Mesothelial cell of epicardium (in vitro differentiated cells): ENCODE data around the gene HDAC9. TPM values are rescaled to one million over a fixed set of nuclear protein-coding genes. Genes with fewer than 3 reads are reported as not detected.

Experiments used
- DNase-seq, 2 experiments: peaks; one replicate each; pipeline ENCODE4 v3.0.0; 2021; ENCODE audit warnings: low spot score in 2 of 2; ENCODE audit not compliant: unreplicated experiment in 2 of 2
- H3K27ac Mint-ChIP-seq: 2 replicates; pipeline ENCODE4 v1.8.0; 2021; ENCODE audit warnings: mixed read lengths
- H3K27me3 Mint-ChIP-seq: 2 replicates; pipeline ENCODE4 v1.8.0; 2021; ENCODE audit warnings: low read depth, mixed read lengths
- H3K36me3 Mint-ChIP-seq: 2 replicates; pipeline ENCODE4 v1.8.0; 2021; ENCODE audit warnings: mixed read lengths
- H3K4me1 Mint-ChIP-seq: 2 replicates; pipeline ENCODE4 v1.8.0; 2021; ENCODE audit warnings: mixed read lengths
- H3K4me3 Mint-ChIP-seq: 2 replicates; pipeline ENCODE4 v1.8.0; 2021; ENCODE audit warnings: mild to moderate bottlenecking, moderate library complexity, mixed read lengths
- H3K9me3 Mint-ChIP-seq: 2 replicates; pipeline ENCODE4 v1.8.0; 2021; ENCODE audit warnings: mixed read lengths
- total RNA-seq: library from RNA; stranded (reverse); gene quantifications from 3 replicates; pipeline ENCODE4 v1.2.1, GENCODE V29; 2021
- TF ChIP-seq, protein P1 (sequence below): fragments of 200-600 bp; sonication (generic); IDR thresholded peaks from one replicate; pipeline ENCODE4 v1.5.0; 2021; ENCODE audit warnings: antibody characterized with exemption; ENCODE audit not compliant: unreplicated experiment

Gene HDAC9
- total RNA-seq, 1 donor from 2014 or later: 37.4 TPM

DNA sequence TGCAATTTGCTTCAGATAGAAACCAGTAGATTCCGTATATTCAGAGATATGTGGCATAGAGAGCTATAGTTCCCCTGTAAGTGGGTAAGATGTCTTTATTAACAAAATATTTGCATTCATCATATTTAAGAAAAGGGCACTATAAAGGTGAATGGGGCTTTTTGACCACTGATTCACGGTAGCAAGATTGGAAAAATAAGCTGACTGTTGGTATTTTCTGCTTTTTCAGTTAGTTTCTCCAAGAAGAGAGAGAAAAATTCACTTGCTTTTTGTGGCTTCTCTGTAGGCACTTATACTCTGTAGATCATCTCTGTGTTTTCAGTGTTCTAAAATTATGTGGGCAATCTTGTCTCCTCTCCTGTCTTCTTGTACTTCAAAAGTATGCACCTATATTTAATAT is 376.8 kb downstream of the HDAC9 start:
- H3K4me3 Mint-ChIP-seq: no peak overlapping the region
- no peak for DNase-seq
- H3K27me3 Mint-ChIP-seq: no peaks in the 10 kb centered on the region
- H3K36me3 Mint-ChIP-seq: no peaks in the 10 kb centered on the region
- H3K9me3 Mint-ChIP-seq: peaks cover 9% of the 10 kb centered on the region
- no peaks in the 10 kb centered on the region for H3K4me1 Mint-ChIP-seq
- TF ChIP-seq, protein P1, sequence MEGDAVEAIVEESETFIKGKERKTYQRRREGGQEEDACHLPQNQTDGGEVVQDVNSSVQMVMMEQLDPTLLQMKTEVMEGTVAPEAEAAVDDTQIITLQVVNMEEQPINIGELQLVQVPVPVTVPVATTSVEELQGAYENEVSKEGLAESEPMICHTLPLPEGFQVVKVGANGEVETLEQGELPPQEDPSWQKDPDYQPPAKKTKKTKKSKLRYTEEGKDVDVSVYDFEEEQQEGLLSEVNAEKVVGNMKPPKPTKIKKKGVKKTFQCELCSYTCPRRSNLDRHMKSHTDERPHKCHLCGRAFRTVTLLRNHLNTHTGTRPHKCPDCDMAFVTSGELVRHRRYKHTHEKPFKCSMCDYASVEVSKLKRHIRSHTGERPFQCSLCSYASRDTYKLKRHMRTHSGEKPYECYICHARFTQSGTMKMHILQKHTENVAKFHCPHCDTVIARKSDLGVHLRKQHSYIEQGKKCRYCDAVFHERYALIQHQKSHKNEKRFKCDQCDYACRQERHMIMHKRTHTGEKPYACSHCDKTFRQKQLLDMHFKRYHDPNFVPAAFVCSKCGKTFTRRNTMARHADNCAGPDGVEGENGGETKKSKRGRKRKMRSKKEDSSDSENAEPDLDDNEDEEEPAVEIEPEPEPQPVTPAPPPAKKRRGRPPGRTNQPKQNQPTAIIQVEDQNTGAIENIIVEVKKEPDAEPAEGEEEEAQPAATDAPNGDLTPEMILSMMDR: no peak
- no peak overlapping the region for H3K27ac Mint-ChIP-seq

DNA sequence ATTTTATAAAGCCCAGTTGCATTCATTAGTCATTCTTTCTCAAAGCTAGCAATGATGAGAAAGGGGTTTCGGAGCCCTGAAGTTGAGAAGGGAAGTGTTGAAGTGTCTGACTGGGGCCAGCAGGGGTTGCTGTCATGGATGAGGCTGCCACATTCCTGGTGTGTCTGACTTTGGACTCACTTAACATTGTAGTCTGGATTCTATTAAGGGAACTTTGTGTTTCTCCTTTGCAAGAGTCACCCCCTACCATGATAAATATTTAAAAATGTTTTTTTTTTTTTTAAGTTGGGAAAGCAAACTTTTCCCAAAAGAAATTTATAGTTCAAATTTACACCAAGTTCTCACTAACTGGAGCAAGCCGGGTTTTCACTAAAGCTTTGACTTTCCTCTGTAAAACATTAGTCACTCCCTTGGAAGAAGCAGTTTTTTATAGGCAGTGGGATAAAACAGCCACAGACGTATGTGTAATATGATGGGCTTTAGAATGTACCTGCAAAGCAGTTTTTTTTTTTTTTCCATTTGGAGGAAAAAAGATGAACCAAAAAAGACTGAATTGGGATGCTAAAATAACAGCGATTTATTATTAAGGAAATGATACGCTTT is 378.3 kb downstream of the HDAC9 start:
- no peak overlapping the region for H3K4me3 Mint-ChIP-seq
- TF ChIP-seq, protein P1: no peak
- no peak for DNase-seq
- H3K27ac Mint-ChIP-seq: no peak overlapping the region
- peaks cover 5% of the 10 kb centered on the region for H3K4me1 Mint-ChIP-seq
- H3K9me3 Mint-ChIP-seq: peaks cover 8% of the 10 kb centered on the region
- peaks cover 3% of the 10 kb centered on the region for H3K36me3 Mint-ChIP-seq
- H3K27me3 Mint-ChIP-seq: no peaks in the 10 kb centered on the region

DNA sequence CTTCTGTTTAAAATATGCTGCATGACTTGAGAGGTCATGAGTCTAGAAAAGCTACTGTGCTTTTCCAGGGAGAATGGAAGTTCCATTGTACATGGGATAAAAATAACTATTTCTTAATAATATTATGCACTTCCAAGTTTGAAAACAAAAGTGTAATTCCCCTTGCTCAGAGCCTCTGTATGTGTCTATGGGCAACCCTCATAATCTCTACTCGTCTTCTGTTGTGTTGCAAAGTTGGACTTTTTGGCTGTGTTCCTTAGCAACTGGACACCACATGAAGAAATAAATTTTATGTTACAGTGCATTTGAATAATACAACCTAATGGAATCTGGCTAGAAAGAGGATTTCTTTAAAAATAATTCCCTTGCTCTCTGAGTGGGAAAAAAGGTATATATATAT is 379.3 kb downstream of the HDAC9 start:
- H3K27ac Mint-ChIP-seq: peak overlapping the region; percentile 9
- no peak for DNase-seq
- peaks cover 18% of the 10 kb centered on the region for H3K9me3 Mint-ChIP-seq
- H3K4me3 Mint-ChIP-seq: no peak overlapping the region
- H3K36me3 Mint-ChIP-seq: peaks cover 13% of the 10 kb centered on the region
- peaks cover 5% of the 10 kb centered on the region for H3K4me1 Mint-ChIP-seq
- TF ChIP-seq, protein P1: no peak
- H3K27me3 Mint-ChIP-seq: no peaks in the 10 kb centered on the region

DNA sequence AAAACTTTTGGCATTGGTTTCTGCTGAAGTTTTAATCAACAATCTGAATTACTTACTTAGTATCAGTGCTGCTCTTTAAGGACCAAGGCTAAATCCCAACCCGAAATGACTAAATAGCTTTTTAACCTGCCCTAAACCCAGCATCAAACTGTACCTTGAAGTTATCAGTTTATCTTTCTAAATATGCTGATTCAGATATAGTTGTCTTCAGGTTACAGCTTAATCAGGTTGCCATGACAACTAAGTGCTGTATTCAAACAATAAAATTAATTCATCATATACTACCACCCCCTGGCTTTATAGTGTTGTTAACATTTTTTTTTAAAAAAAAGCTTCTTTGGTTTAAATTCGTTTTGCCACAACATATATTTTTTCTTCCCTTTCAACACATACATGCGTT is 382.3 kb downstream of the HDAC9 start:
- Mint-ChIP-seq H3K9me3 (peaks cover 26% of the 10 kb centered on the region), H3K4me3 (no peak overlapping the region), H3K27me3 (no peaks in the 10 kb centered on the region), H3K36me3 (peaks cover 15% of the 10 kb centered on the region), H3K27ac (peak overlapping the region; percentile 14), H3K4me1 (peaks cover 5% of the 10 kb centered on the region)
- TF ChIP-seq, protein P1: no peak
- DNase-seq: no peak

DNA sequence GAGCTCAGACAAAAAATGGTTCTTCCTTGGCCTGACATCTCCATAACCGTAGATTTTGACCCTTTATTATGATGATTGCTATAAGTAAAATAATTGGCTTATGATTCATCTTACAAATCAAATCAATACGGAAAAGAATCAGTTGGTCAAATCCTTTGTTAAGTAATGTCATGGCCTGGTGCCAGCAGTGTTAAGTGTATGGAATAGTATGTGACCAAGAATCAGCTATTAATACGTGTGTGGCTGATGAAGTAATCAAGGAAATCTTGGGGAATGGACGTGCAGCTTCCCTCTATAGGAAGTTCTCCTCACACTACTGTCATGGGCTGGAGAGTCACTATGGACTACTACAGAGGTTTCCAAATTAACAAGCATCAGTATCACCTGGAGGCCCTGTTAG is 391.3 kb downstream of the HDAC9 start:
- Mint-ChIP-seq H3K36me3 (no peaks in the 10 kb centered on the region), H3K27ac (no peak overlapping the region), H3K27me3 (no peaks in the 10 kb centered on the region), H3K4me1 (peaks cover 20% of the 10 kb centered on the region), H3K9me3 (peaks cover 8% of the 10 kb centered on the region), H3K4me3 (no peak overlapping the region)
- DNase-seq: no peak
- TF ChIP-seq, protein P1: no peak

DNA sequence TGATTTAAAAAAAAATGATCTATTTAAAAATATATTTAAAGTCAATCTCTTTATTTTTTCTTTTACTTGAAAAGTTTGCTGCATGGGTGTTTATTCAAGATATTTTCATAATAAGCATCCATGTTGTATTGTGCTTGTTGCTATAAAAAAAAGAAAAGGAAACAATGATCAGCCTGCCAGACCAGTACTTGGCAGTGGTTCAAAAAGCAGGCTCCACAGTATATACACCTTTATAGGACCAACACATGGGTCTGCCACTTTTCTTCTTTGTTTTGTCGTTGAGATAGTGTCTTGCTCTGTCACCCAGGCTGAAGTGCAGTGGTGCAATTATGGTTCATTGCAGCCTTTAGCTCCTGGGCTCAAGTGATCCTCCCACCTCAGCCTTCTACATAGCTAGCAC is 393.9 kb downstream of the HDAC9 start:
- DNase-seq: no peak
- Mint-ChIP-seq H3K27ac (no peak overlapping the region), H3K36me3 (no peaks in the 10 kb centered on the region), H3K27me3 (no peaks in the 10 kb centered on the region), H3K9me3 (peaks cover 4% of the 10 kb centered on the region), H3K4me1 (peaks cover 20% of the 10 kb centered on the region), H3K4me3 (no peak overlapping the region)
- TF ChIP-seq, protein P1: no peak
